Heart right ventricle (tissue), 16 donors: Measurements from ENCODE around the gene TIMM21. TPM values are rescaled to one million over a fixed set of nuclear protein-coding genes. Genes with fewer than 3 reads are reported as not detected.

ENCODE experiments used
- ATAC-seq, 8 donors: fragments of 200-7000 bp; cut with Tn5 transposase; one replicate each; pipeline ENCODE4 v1.9.1; 2020; ENCODE audit warnings: mild to moderate bottlenecking in 8 of 8, moderate library complexity in 8 of 8, moderate number of reproducible peaks in 1 of 8
- DNase-seq, 2 donors: peaks; one replicate each; pipeline ENCODE4 v3.0.0-alpha.2; 2020
- H3K27ac ChIP-seq, 10 donors: fragments of 200-600 bp; sonication (generic) in 2 of 10; one replicate each; pipeline versions ENCODE4 v1.5.0 to v1.8.0; 2020 to 2022; ENCODE audit warnings: mild to moderate bottlenecking in 3 of 10
- H3K27me3 ChIP-seq, 7 donors: fragments of 200-600 bp; one replicate each; pipeline ENCODE4 v1.8.0; 2021 to 2022; ENCODE audit warnings: mild to moderate bottlenecking in 2 of 7
- H3K36me3 ChIP-seq, 9 donors: fragments of 200-600 bp; sonication (generic) in 1 of 9; one replicate each; pipeline versions ENCODE4 v1.5.0 to v1.8.0; 2020 to 2022; ENCODE audit warnings: mild to moderate bottlenecking in 2 of 9
- H3K4me1 ChIP-seq, 9 donors: fragments of 200-600 bp; sonication (generic) in 1 of 9; one replicate each; pipeline versions ENCODE4 v1.5.0 to v1.8.0; 2020 to 2022; ENCODE audit warnings: mild to moderate bottlenecking in 4 of 9
- H3K4me3 ChIP-seq, 10 donors: fragments of 200-600 bp; sonication (generic) in 2 of 10; one replicate each; pipeline versions ENCODE4 v1.5.0 to v1.8.0; 2020 to 2022; ENCODE audit warnings: mild to moderate bottlenecking in 7 of 10, moderate library complexity in 2 of 10
- H3K9me3 ChIP-seq, 11 donors: fragments of 200-600 bp in 10 of 11; sonication (generic) in 2 of 11; one replicate each; pipeline versions ENCODE4 v1.5.0 to v1.8.0; 2013 to 2022; ENCODE audit warnings: mild to moderate bottlenecking in 2 of 11, control low read depth in 1 of 11, moderate library complexity in 1 of 11
- CTCF ChIP-seq, 9 donors: fragments of 200-600 bp; sonication (generic) in 2 of 9; IDR thresholded peaks; one replicate each; pipeline versions ENCODE4 v1.5.0 to v1.8.0; 2021 to 2022; ENCODE audit warnings: antibody characterized with exemption in 9 of 9, mild to moderate bottlenecking in 5 of 9, moderate library complexity in 1 of 9
- WGBS, 2 donors: extraction: QIAGEN DNeasy Blood & Tissue Kit; methylation state at CpG; one replicate each; pipeline ENCODE4 v1.1.7; 2013; ENCODE audit warnings: inconsistent platforms in 1 of 2; 5-methylcytosine and 5-hydroxymethylcytosine counted together
- intact Hi-C, 10 donors: fragments of 100-400 bp; cut with DNase I; formaldehyde crosslinking; loops; one replicate each; pipeline versions ENCODE4 v1.11.1 to v1.14.2; 2022
- long read RNA-seq, 3 donors: library from polyadenylated mRNA; unstranded; transcript quantifications; one replicate each; pipeline ENCODE4 v2.0.0, GENCODE V29; 2020 to 2021
- polyA plus RNA-seq, 2 donors: library from polyadenylated mRNA; stranded (reverse); fragments of 200-250 nt; gene quantifications; one replicate each; pipeline ENCODE4 v1.2.3, GENCODE V29; 2013
- total RNA-seq, 10 donors: library from RNA; stranded (reverse); fragmentation: NEBNext Ultra II Directional in 3 of 10; extraction: Animal tissue kit (Norgen Biotek cat#: 25700) in 3 of 10; gene quantifications; one replicate each; pipeline versions ENCODE4 v1.2.1 to v1.2.4, GENCODE V29; 2021 to 2023
- donor health status: Arrhythmogenic right ventricular cardiomyopathy.
- donor health status: ischemic (EF 13 %, LVEDD 7.1; RV severe dilation, severe dysfunction).
- donor health status: healthy with polysubstance abuse.
- donor health status: DM: no; HTN: yes; CAD: no.
- donor health status: DM: no; HTN: no; CAD: no.
- donor health status: ischemic (EF 25% LVEDD 6.9; RV normal size, moderate dysfunction).
- donor health status: ischemic (EF 25% LVEDD 5.7; RV mildly dilated, moderate dysfunction).
- donor health status: healthy.
- donor health status: DM: yes; HTN: yes; CAD: no.
- donor health status: Ischemic cardiomyopathy.
- donor health status: ischemic (EF 35%, LVEDD 5.7; RV mildly dilated, moderate dysfunction).
- donor health status: nonischemic (EF 11% LVEDD 7.7; RV severe dilation, severe dysfunction).
- donor health status: DM: yes; HTN: yes; CAD: no.
- donor health status: PGD.
- donor health status: ischemic (EF 29% LVEDD 5.4; RV normal size, mild dysfunction).
- donor health status: nonischemic (EF 23%, LVEDD 6.1; RV moderate dilation, normal function).

TIMM21 gene
- 100 to 1,000 TPM in 9 of 10 donors, 10 to 100 TPM in 1; 81.9 to 141 (median 122) TPM for total RNA-seq
- polyA plus RNA-seq = 10 to 100 TPM; 64.4 to 77.9 TPM
- long read RNA-seq, donor 1, transcript TIMM21-201 (6 exons, 3,095 nt) = major isoform, 90 of 124 reads
- long read RNA-seq, donor 1, partial matches to known transcripts = 19 of 124 reads
- long read RNA-seq, donor 1, other reads (novel, unspliced or antisense) = 15 of 124 reads
- long read RNA-seq, donor 2, transcript TIMM21-201 (6 exons, 3,095 nt) = major isoform, 98 of 125 reads
- long read RNA-seq, donor 2, partial matches to known transcripts = 17 of 125 reads
- long read RNA-seq, donor 2, other reads (novel, unspliced or antisense) = 9 of 125 reads
- long read RNA-seq, donor 3, transcript TIMM21-201 (6 exons, 3,095 nt) = major isoform, 208 of 263 reads
- long read RNA-seq, donor 3, partial matches to known transcripts = 36 of 263 reads
- long read RNA-seq, donor 3, other reads (novel, unspliced or antisense) = 18 of 263 reads

DNA sequence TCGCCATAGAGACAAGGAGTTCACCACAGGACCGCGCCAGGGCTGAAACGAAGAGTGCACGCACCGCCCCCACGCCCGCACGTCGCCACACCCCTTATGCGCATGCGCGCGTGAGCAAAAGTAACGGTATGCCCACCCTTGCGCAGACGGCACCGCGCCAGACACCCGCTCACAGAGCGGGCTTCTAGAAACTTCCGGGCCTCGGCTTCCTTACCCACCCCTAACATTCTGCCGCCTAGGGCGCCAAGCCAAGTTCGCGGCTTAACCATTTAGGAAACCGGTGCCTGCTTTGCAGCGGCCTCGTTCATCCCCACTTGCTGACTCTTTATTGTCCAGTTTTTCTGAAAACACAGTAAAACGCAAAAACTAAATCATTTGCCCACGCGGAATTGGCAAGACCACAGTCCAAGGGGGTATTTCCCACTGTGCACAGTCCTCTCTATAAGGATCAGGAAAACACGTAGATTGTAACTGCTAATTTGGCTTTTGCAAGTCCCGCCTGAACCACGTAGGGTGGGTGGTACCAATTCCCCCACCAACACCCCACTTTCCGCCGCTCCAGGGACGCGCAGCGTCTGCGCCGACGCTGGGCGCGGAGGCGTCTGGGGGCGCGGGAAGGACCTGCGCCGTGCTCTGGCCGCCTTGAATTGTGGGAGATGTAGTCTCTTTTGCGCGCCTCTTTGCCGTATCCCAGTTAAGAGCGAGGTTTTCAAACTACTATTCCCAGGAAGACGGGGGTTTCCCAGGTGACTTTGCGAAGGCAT lies at the start of gene TIMM21, which contains the start of gene FBXO15:
Gene TIMM21 (plus strand): TSS at position 745 of the 764 bp plus-strand sequence. CDS start 286 bp downstream, outside the sequence.
Gene FBXO15 (minus strand): TSS at position 56 of the 764 bp plus-strand sequence. CDS start 49 bp downstream, at position 7.
- DNase-seq (peak; percentile 96 to 97), ATAC-seq (peak; percentile 96 to 98 (median 97))
- Histone ChIP-seq H3K9me3 (no peaks in the 10 kb centered on the region), H3K36me3 (peaks cover 0 to 18% (median 0%) of the 10 kb centered on the region in 9 donors), H3K27ac (peak within 1 kb of the TSS; percentile 76 to 96 (median 90)), H3K4me3 (peak within 1 kb of the TSS; percentile 62 to 96 (median 74)), H3K4me1 (peaks cover 3 to 48% (median 36%) of the 10 kb centered on the region in 9 donors), H3K27me3 (no peaks in the 10 kb centered on the region)
- intact Hi-C loops = loop anchor here in 1 of 10 donors (5.0 kb wide), 1 partner anchor 109 kb away; no protein-coding TSS in a partner anchor
- 0% methylated on average over 58 of the region's 58 CpGs for WGBS, 2 donors
- no peak for TF ChIP-seq CTCF (IDR thresholded peaks at IDR 0.05)

GRCh38 chr18:74108460-74108859 lies 39.9 kb upstream of the TIMM21 start:
- H3K9me3 ChIP-seq = peaks cover 0 to 50% (median 10%) of the 10 kb centered on the region in 11 donors
- H3K4me1 ChIP-seq = no peaks in the 10 kb centered on the region
- H3K27me3 ChIP-seq = no peaks in the 10 kb centered on the region
- ATAC-seq = no peak
- intact Hi-C loops = no loop called here
- no peaks in the 10 kb centered on the region for H3K36me3 ChIP-seq
- 91 to 93% methylated on average over 2 of the region's 2 CpGs for WGBS, 2 donors
- H3K4me3 ChIP-seq = no peak overlapping the region
- no peak overlapping the region for H3K27ac ChIP-seq
- TF ChIP-seq CTCF (IDR thresholded peaks at IDR 0.05) = no peak
- DNase-seq = no peak

GRCh38 chr18:74110149-74110548 lies 38.2 kb upstream of the TIMM21 start:
- DNase-seq (no peak), ATAC-seq (no peak)
- intact Hi-C loops = loop anchor here in 5 of 10 donors (5.0 to 10.0 kb wide), 3 partner anchors 65 to 1408 kb away; no protein-coding TSS in a partner anchor
- 91 to 95% methylated on average over 1 of the region's 1 CpG for WGBS, 2 donors
- Histone ChIP-seq H3K4me1 (no peaks in the 10 kb centered on the region), H3K27me3 (no peaks in the 10 kb centered on the region), H3K36me3 (no peaks in the 10 kb centered on the region), H3K9me3 (peaks cover 0 to 40% (median 10%) of the 10 kb centered on the region in 11 donors), H3K27ac (no peak overlapping the region), H3K4me3 (no peak overlapping the region)
- TF ChIP-seq CTCF (IDR thresholded peaks at IDR 0.05) = no peak

GRCh38 chr18:74110976-74111375 lies 37.3 kb upstream of the TIMM21 start:
- intact Hi-C loops = loop anchor here in 5 of 10 donors (5.0 to 10.0 kb wide), 3 partner anchors 64 to 1409 kb away; no protein-coding TSS in a partner anchor
- H3K36me3 ChIP-seq = no peaks in the 10 kb centered on the region

More at GRCh38 chr18:74110976-74111375, 37.3 kb upstream of the TIMM21 start:
- Histone ChIP-seq H3K27ac (no peak overlapping the region), H3K27me3 (no peaks in the 10 kb centered on the region), H3K4me1 (no peaks in the 10 kb centered on the region), H3K9me3 (peaks cover 0 to 40% (median 10%) of the 10 kb centered on the region in 11 donors), H3K4me3 (no peak overlapping the region)
- no peak for TF ChIP-seq CTCF (IDR thresholded peaks at IDR 0.05)
- ATAC-seq = no peak
- WGBS, 2 donors = 79 to 84% methylated on average over 4 of the region's 4 CpGs
- DNase-seq = no peak
